ENCODE data around the gene C1GALT1C1.
"Not testable (repeated sequence)": the region's sequence is repeated elsewhere in the genome, so short reads cannot be mapped to it uniquely, and the experiment has no call there.

The C1GALT1C1 gene

GRCh38 chrX:120629667-120630537, at the start of gene C1GALT1C1:
Gene C1GALT1C1 (minus strand): TSS chrX:120630054. CDS start chrX:120627166, 2,888 bp downstream.
- peak; percentile 80 for DNase-seq (ENCODE audit: low read depth)

- no peak for DNase-seq (ENCODE audit: low read depth)
These were observed 47.3 kb upstream of the C1GALT1C1 start for GRCh38 chrX:120677004-120677652.

- DNase-seq (ENCODE audit: low read depth) = no peak
These were observed 43.1 kb upstream of the C1GALT1C1 start for GRCh38 chrX:120672841-120673530.

DNA sequence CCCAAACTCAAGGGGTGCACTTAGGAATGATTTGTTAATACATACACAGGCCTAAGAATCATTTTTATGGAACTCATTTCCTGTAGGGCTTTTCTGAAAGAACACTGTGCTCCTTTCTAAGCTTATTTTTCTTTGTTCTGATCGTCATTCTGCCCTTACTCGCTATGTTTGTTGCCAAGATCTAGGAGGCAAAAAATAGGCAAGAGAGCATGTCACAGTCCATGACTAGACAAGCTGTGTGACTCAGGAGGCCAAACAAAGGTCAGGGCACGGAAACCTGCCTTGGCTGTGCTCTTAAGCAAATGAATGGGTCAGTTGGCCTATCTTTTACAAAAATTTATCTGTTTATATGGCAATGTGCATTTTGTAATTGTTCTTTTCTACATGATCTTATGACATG, 42.5 kb upstream of the C1GALT1C1 start:
- DNase-seq (ENCODE audit: low read depth) = peak; percentile 55

- DNase-seq (ENCODE audit: low read depth) = no peak
These were observed 42.1 kb upstream of the C1GALT1C1 start for GRCh38 chrX:120671963-120672362.

DNA sequence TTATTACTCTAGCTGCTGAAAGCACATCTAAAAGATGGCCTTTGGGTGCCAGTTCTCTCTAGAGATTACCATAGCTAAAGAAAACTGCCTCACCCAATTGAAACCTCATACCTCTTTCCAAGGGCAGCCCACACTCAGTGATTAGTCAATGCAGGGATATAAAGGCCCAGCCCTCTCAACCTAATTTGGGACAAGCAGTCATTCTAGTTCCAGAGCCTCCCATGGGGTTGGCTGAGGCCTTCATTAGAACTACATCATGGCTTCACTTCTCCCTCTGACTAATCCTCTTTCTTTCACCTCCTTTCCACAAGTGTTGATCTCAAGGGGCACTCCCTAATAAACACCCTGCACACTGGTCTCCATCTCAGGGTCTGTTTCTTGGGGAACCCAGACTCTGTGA, 38.5 kb upstream of the C1GALT1C1 start:
- no peak for DNase-seq (ENCODE audit: low read depth)

- not testable (repeated sequence) for DNase-seq (ENCODE audit: low read depth)
These were observed 34.7 kb upstream of the C1GALT1C1 start for GRCh38 chrX:120664535-120664934.

GRCh38 chrX:120664081-120664480, 34.2 kb upstream of the C1GALT1C1 start:
- no peak for DNase-seq (ENCODE audit: low read depth)

DNA sequence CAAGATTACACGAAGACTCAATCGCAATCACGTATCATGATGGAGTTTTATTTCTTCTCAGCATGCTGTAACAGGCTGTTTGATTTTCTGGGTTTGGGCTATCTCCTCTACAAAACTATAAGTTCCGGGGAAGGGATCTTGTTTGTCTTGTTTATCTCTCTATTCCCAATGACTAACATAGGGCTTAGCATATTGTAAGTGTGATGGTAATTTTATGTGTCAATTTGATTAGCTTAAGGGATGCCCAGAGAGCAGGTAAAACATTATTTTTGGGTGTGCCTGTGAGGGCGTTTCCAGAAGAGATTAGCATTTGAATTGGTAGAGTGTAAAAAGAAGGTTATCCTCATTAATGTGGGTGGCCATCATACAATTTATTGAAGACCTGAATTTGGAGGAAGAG, 32.8 kb upstream of the C1GALT1C1 start:
- no peak for DNase-seq (ENCODE audit: low read depth)

DNA sequence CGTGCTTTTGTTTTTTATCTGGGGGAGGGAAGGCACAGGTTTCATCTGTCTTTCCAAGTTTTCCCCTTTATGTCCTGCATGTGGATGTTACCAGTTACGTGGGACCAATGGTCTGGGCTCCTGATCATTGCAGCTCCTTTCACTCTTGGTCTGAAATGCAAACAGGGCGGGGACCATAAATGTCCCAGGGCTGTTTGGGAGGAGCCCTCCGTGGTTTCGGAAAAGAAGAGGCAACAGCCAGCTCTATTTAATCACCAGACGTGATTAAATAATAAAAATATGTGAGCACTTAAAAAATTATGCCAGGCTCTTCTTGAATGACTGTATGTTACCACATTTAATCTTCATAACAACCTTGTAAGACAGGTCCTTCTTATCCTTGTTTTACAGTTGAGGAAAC, 30.8 kb upstream of the C1GALT1C1 start:
- no peak for DNase-seq (ENCODE audit: low read depth)

- DNase-seq (ENCODE audit: low read depth) = no peak
These were observed 23.1 kb upstream of the C1GALT1C1 start for GRCh38 chrX:120653000-120653399.

DNA sequence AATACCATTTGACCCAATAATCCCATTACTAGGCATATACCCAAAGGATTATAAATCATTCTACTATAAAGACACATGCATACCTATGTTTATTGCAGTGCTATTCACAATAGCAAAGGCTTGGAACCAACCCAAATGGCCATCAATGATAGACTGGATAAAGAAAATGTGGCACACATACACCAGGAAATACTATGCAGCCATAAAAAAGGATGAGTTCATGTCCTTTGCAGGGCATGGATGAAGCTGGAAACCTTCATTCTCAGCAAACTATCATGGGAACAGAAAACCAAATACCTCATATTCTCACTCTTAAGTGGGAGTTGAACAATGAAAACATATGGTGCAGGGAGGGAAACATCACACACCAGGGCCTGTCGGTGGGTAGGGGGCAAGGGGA, 22.4 kb upstream of the C1GALT1C1 start:
- DNase-seq (ENCODE audit: low read depth) = not testable (repeated sequence)

GRCh38 chrX:120647127-120647526, 17.3 kb upstream of the C1GALT1C1 start:
- DNase-seq (ENCODE audit: low read depth) = no peak

GRCh38 chrX:120642871-120643270, 13.0 kb upstream of the C1GALT1C1 start:
- DNase-seq (ENCODE audit: low read depth) = no peak

DNA sequence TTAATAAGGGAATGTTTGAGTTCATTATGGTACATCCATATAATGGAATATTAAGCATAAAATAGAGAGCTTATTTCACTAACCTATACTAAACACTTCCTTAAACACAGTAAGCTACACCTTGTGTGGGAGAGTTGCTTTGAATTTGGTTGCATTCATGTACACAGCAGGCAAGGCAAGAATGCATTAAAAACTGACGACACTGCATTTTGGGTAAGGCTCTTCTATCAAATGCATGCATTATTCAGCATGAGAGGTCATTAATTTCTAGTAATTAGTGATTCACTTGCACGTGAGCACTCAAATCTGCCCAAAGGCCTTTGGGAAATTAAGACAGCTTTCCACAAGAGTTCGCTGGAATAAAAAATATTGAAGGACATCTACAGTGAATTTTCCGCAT, 8.8 kb upstream of the C1GALT1C1 start:
- DNase-seq (ENCODE audit: low read depth) = no peak

DNA sequence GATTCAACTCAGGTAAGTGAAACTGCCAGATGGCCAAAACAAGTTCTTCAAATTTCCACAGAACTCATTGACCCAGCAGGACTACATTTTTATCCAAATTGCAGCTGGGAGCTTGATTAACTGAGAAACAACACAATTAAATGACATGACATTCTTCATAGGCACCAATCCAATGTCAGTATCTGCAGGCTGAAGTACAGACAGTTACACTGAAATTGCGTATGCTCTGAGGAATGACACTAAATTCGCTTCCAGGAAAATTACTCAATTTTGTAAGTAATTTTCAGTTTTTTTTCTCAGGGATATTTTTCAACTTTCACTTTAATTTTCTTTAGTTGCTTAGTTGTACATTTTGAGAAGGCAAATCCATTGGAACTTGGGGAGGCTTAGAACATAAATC, 4.5 kb downstream of the C1GALT1C1 start:
- DNase-seq (ENCODE audit: low read depth) = no peak

- DNase-seq (ENCODE audit: low read depth) = no peak
These were observed 11.7 kb downstream of the C1GALT1C1 start for GRCh38 chrX:120617996-120618630.

- no peak for DNase-seq (ENCODE audit: low read depth)
These were observed 15.0 kb downstream of the C1GALT1C1 start for GRCh38 chrX:120614816-120615215.

DNA sequence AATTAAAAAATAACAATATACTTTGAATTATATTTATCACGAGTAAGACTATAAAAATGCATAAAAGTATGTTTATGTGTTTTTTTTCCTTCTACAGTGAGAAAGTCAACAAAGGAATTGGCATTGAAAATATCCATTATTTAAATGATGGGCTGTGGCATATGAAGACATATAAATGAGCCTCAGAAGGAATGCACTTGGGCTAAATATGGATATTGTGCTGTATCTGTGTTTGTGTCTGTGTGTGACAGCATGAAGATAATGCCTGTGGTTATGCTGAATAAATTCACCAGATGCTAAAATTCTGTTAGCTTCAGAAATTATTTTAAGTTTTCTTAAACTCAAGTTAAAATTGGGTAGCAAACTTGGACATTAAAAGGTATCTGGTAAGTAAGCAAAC, 17.8 kb downstream of the C1GALT1C1 start:
- DNase-seq (ENCODE audit: low read depth) = no peak

GRCh38 chrX:120604361-120604782, 25.5 kb downstream of the C1GALT1C1 start:
- no peak for DNase-seq (ENCODE audit: low read depth)

DNA sequence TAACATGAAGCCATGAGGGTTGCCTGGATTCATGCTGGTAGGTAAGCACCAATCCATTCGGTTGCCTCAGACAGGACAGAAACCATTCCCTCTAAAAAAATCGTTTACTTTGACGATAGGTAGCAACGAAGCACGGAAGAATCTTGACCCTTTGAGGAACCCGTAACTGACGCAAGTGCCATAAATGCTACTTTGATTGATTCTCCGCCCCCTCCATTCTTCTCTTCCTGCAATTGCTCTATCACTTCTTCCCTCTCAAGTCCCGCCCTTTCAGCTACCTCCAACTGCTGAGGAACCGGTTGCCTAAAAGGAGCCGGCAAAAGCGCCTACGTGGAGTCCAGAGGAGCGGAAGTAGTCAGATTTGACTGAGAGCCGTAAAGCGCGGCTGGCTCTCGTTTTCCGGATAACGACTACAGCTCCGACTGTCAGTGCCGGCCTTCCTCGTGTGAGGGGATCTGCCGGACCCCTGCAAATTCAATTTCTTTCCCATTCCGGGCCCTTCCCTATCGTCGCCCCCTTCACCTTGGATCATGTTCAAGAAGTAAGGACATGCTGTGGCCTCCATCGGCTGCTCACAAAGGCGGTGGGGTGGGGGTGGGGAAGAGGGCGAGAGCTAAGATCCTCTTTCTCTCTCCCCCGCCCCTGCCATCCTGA, 26.0 kb downstream of the C1GALT1C1 start, which contains the start of gene MCTS1:
MCTS1 (plus strand) TSS at position 395 of the 654 bp plus-strand sequence; CDS start at position 531, 136 bp downstream.
- peak; percentile 87 for DNase-seq (ENCODE audit: low read depth)

DNA sequence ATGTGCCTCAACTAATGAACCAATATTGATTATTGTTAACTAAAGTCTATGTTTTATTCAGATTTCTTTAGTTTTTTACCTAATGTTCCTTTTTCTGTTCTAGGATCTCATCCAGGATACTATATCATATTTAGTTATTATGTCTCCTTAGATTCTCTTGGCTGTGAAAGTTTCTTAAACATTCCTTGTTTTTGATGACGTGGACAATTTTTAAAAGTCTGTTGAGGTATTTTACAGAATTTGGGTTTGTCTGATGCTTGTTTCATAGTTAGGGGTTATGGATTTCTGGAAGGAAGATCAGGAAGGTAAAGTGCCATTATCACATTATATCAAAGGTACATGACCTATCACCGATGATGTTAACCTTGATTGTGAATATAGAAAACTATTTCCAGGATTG, 44.2 kb downstream of the C1GALT1C1 start:
- no peak for DNase-seq (ENCODE audit: low read depth)

Data from GM04504 (cell line).